Liver (tissue), 3 donors: ENCODE data around the gene DNAJA3.

Experiments used
- JUND ChIP-seq, 2 donors: IDR thresholded peaks; 2 replicates each; pipeline ENCODE4 v1.6.1; 2016; ENCODE audit warnings: antibody characterized with exemption in 2 of 2
- TF ChIP-seq, protein P1 (sequence below): fragments of 150-350 bp; IDR thresholded peaks from 2 replicates; pipeline ENCODE4 v1.5.1; 2017; ENCODE audit warnings: improper control_type of control experiment, low read depth, low read length; ENCODE audit not compliant: missing input control
- donor health status: healthy.
- donor health status: healthy.

DNA sequence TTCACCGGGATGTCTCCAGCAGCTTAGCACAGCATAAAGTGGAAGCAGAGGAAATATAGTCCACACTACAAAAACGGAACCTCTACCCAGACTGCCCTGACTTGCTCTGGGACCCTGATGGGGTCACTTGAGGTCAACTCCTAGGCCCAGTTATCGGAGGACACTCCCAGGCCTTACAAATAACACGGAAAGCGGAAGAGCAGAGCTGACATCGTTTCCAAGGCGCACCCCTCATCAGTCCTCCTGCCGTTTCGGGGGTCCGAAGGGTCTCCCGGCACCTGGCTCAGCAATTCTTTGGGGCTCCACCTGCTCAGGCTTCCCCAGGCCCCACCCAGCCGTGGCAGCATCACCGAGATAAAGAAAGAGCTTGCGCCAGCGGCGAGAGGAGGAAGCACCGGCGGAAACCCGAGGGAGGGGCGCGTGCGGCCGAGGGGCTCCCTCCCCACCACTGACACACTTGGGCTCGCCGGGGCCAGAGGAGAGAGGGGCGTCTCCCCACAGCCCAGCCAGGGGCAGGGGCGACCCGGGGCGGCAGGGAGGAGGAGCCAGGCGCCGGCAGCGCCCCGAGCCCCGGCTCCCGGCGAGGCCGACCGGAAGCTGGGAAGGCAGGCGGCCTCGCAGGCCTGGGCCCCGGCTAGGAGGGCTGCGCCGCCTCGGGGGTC, 10.0 kb upstream of the DNAJA3 start:
- TF ChIP-seq, protein P1, sequence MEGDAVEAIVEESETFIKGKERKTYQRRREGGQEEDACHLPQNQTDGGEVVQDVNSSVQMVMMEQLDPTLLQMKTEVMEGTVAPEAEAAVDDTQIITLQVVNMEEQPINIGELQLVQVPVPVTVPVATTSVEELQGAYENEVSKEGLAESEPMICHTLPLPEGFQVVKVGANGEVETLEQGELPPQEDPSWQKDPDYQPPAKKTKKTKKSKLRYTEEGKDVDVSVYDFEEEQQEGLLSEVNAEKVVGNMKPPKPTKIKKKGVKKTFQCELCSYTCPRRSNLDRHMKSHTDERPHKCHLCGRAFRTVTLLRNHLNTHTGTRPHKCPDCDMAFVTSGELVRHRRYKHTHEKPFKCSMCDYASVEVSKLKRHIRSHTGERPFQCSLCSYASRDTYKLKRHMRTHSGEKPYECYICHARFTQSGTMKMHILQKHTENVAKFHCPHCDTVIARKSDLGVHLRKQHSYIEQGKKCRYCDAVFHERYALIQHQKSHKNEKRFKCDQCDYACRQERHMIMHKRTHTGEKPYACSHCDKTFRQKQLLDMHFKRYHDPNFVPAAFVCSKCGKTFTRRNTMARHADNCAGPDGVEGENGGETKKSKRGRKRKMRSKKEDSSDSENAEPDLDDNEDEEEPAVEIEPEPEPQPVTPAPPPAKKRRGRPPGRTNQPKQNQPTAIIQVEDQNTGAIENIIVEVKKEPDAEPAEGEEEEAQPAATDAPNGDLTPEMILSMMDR: no peak
- TF ChIP-seq JUND (IDR thresholded peaks at IDR 0.05): no peak
